Right ventricle myocardium superior (tissue), 1 donor: ENCODE measurements around the gene NTMT1. TPM values are rescaled to one million over a fixed set of nuclear protein-coding genes. Genes with fewer than 3 reads are reported as not detected.
A peak's percentile ranks its signal among the peaks of the same experiment; 100 is the strongest.
"Not testable (repeated sequence)": the region's sequence is repeated elsewhere in the genome, so short reads cannot be mapped to it uniquely, and the experiment has no call there.

ENCODE experiments used
- ATAC-seq: fragments of 200-7000 bp; cut with Tn5 transposase; one replicate; pipeline ENCODE4 v1.9.1; 2020; ENCODE audit warnings: mild to moderate bottlenecking; ENCODE audit not compliant: poor library complexity
- DNase-seq: peaks from one replicate; pipeline ENCODE4 v3.0.0-alpha.2; 2020
- intact Hi-C: fragments of 100-400 bp; cut with DNase I; formaldehyde crosslinking; loops from one replicate; pipeline ENCODE4 v1.11.2; 2022
- total RNA-seq: library from RNA; stranded (reverse); fragmentation: NEBNext Ultra II Directional; extraction: Animal tissue kit (Norgen Biotek cat#: 25700); gene quantifications from one replicate; pipeline ENCODE4 v1.2.1, GENCODE V29; 2021
- donor health status: DM: no; HTN: yes; CAD: no; lungs with severe emphysema.

NTMT1 gene
- total RNA-seq, 1 donor from 2014 or later = 66.7 TPM

- intact Hi-C loops = no loop called here
- DNase-seq = no peak
- no peak for ATAC-seq
These were observed 3.4 kb downstream of the NTMT1 start for GRCh38 chr9:129629251-129629820.

- intact Hi-C loops = no loop called here
- peak; percentile 66 for DNase-seq
- peak; percentile 37 for ATAC-seq
These were observed 5.2 kb downstream of the NTMT1 start for GRCh38 chr9:129630967-129631673.

- ATAC-seq (no peak), DNase-seq (no peak)
- intact Hi-C loops = no loop called here
These were observed 5.7 kb downstream of the NTMT1 start for GRCh38 chr9:129631674-129632129.

GRCh38 chr9:129632460-129632859 is 6.5 kb downstream of the NTMT1 start:
- intact Hi-C loops = no loop called here
- ATAC-seq (no peak), DNase-seq (no peak)

GRCh38 chr9:129633207-129633606 is 7.2 kb downstream of the NTMT1 start:
- ATAC-seq (no peak), DNase-seq (no peak)
- intact Hi-C loops = no loop called here

- ATAC-seq = no peak
- intact Hi-C loops = no loop called here
- DNase-seq = no peak
These were observed 7.9 kb downstream of the NTMT1 start for GRCh38 chr9:129633848-129634247.

- intact Hi-C loops = no loop called here
- no peak for DNase-seq
- ATAC-seq = no peak
These were observed 9.4 kb downstream of the NTMT1 start for GRCh38 chr9:129635099-129636065.

- intact Hi-C loops, ATAC-seq, DNase-seq: not testable (repeated sequence)
These were observed 10.4 kb downstream of the NTMT1 start for GRCh38 chr9:129636343-129636742.

- intact Hi-C loops = no loop called here
These were observed 11.1 kb downstream of the NTMT1 start for GRCh38 chr9:129637102-129637501.

GRCh38 chr9:129637673-129638439 is 11.9 kb downstream of the NTMT1 start:
- intact Hi-C loops = no loop called here
- ATAC-seq (no peak), DNase-seq (no peak)

More at GRCh38 chr9:129637102-129637501, 11.1 kb downstream of the NTMT1 start:
- ATAC-seq (no peak), DNase-seq (no peak)

GRCh38 chr9:129639034-129639630 is 13.2 kb downstream of the NTMT1 start:
- intact Hi-C loops = no loop called here
- ATAC-seq (no peak), DNase-seq (no peak)

GRCh38 chr9:129639756-129640085 is 13.8 kb downstream of the NTMT1 start:
- intact Hi-C loops = loop anchor here (5.0 kb wide), 1 partner anchor 143 kb away; no protein-coding TSS in a partner anchor
- DNase-seq (no peak), ATAC-seq (no peak)

GRCh38 chr9:129640086-129640870 is 14.3 kb downstream of the NTMT1 start:
- intact Hi-C loops = loop anchor here (5.0 kb wide), 1 partner anchor 142 kb away; no protein-coding TSS in a partner anchor
- DNase-seq (no peak), ATAC-seq (no peak)

- intact Hi-C loops = loop anchor here (5.0 kb wide), 1 partner anchor 141 kb away; no protein-coding TSS in a partner anchor
- ATAC-seq = peak; percentile 1
- no peak for DNase-seq
These were observed 15.1 kb downstream of the NTMT1 start for GRCh38 chr9:129640871-129641749.

GRCh38 chr9:129641750-129642585 is 16.0 kb downstream of the NTMT1 start, which contains the start of gene ASB6:
Gene ASB6 (minus strand): TSS chr9:129642151. CDS start chr9:129641999, 152 bp downstream.
- ATAC-seq (peak; percentile 94), DNase-seq (peak; percentile 98)
- intact Hi-C loops = loop anchor here (5.0 kb wide), 1 partner anchor 140 kb away; no protein-coding TSS in a partner anchor
